Measurements from ENCODE around the gene PIGT.

DNA sequence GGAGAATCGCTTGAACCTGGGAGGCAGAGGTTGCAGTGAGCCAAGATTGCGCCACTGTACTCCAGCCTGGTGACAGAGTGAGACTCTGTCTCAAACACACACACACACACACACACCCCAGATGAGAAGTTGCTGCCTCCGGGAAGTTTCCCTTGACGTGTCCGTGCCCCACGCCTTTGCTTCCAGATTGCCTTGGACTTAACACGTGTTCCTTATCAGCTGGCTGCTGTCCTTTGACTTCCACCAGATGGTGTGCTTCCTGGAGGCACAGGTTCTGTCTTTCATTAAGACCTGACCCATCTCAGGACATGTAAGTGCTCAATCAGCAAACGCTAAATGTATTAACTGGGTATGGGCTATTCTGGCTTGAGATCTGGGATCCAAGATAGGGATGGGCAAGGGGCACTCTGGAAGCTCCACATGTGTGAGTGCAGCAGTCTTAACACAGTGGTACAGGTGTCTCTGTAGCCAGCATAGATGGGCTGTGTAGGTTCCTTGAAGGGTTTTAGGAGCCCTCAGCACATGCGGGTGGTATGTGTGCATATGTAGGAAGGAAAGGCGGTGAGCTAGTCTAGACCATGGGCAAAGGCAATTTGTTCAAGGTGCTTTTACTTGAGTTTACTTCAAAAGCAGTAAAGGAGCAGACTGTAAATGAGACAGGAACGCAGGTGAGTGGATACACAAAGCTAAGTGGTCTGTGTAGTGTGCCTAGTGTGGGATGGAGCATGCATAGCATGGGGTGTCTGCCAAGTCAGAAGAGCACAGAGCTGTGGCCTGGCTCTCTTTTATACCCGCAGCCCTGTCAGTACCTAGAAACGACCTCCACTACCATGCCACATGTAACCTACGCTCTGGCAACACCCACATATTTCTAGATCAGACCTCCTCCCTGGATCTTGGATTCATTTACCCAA lies 11.6 kb downstream of the PIGT start:
- TF ChIP-seq POLR2AphosphoS5 (IDR thresholded peaks at IDR 0.05) (no peak), POLR2A (IDR thresholded peaks at IDR 0.05) (no peak)
